Fibroblast of lung (primary cell): ENCODE results near the gene NXPH4. TPM values are rescaled to one million over a fixed set of nuclear protein-coding genes. Genes with fewer than 3 reads are reported as not detected.

Source experiments
- DNase-seq, 2 donors: peaks; one replicate each; pipeline versions ENCODE4 v3.0.0 to v3.0.0-alpha.2; 2010; ENCODE audit warnings: low read depth in 2 of 2
- H2AFZ ChIP-seq: 2 replicates; pipeline ENCODE4 v1.5.1; 2012; ENCODE audit warnings: low read length, control low read depth, inconsistent platforms
- H3K27ac ChIP-seq: 2 replicates; pipeline ENCODE4 v1.5.1; 2011; ENCODE audit warnings: low read length, control low read depth; ENCODE audit not compliant: insufficient read depth
- H3K27me3 ChIP-seq: 2 replicates; pipeline ENCODE4 v1.5.1; 2011; ENCODE audit warnings: mild to moderate bottlenecking, low read length; ENCODE audit not compliant: control insufficient read depth, insufficient read depth
- H3K36me3 ChIP-seq: 2 replicates; pipeline ENCODE4 v1.5.1; 2011; ENCODE audit warnings: low read length; ENCODE audit not compliant: control insufficient read depth, insufficient read depth
- H3K4me1 ChIP-seq: 2 replicates; pipeline ENCODE4 v1.5.1; 2011; ENCODE audit warnings: low read length; ENCODE audit not compliant: control insufficient read depth, insufficient read depth; ENCODE audit errors: extremely low read depth
- H3K4me2 ChIP-seq: 2 replicates; pipeline ENCODE4 v1.5.1; 2011; ENCODE audit warnings: low read length, control low read depth; ENCODE audit not compliant: insufficient read depth; ENCODE audit errors: extremely low read depth
- H3K4me3 ChIP-seq, 4 experiments: fragments of 200-600 bp in 1 of 4; sonication (generic) in 1 of 4; replicated peaks in 1 of 4; 2 replicates each; pipeline ENCODE4 v1.5.1; 2011 to 2016; ENCODE audit warnings: low read length in 4 of 4, low read depth in 3 of 4, mild to moderate bottlenecking in 3 of 4, control low read depth in 2 of 4, inconsistent platforms in 1 of 4, mixed read lengths in 1 of 4; ENCODE audit not compliant: insufficient read depth in 1 of 4; ENCODE audit errors: control extremely low read depth in 1 of 4
- H3K79me2 ChIP-seq: 2 replicates; pipeline ENCODE4 v1.5.1; 2012; ENCODE audit warnings: mild to moderate bottlenecking, low read length, inconsistent platforms; ENCODE audit not compliant: control insufficient read depth, insufficient read depth
- H3K9ac ChIP-seq: 2 replicates; pipeline ENCODE4 v1.5.1; 2011; ENCODE audit warnings: mild to moderate bottlenecking, low read length, control low read depth; ENCODE audit not compliant: insufficient read depth
- H3K9me3 ChIP-seq: 2 replicates; pipeline ENCODE4 v1.5.1; 2012; ENCODE audit warnings: low read depth, low read length; ENCODE audit not compliant: control insufficient read depth, insufficient read depth
- H4K20me1 ChIP-seq: 2 replicates; pipeline ENCODE4 v1.5.1; 2011; ENCODE audit warnings: low read length; ENCODE audit not compliant: control insufficient read depth, insufficient read depth; ENCODE audit errors: extremely low read depth
- CTCF ChIP-seq, 2 donors: IDR thresholded peaks in 1 of 2; conservative IDR thresholded peaks in 1 of 2; 1 replicate in 1 of 2; 2 replicates in 1 of 2; pipeline ENCODE4 v1.5.1; 2011 to 2012; ENCODE audit warnings: low read length in 2 of 2, control low read depth in 1 of 2, inconsistent platforms in 1 of 2, low read depth in 1 of 2, mild to moderate bottlenecking in 1 of 2
- EZH2 ChIP-seq: IDR thresholded peaks from 2 replicates; pipeline ENCODE4 v1.5.1; 2012; ENCODE audit warnings: low read length, control low read depth, mild to moderate bottlenecking; ENCODE audit errors: missing control alignments
- polyA plus RNA-seq, 2 donors: library from polyadenylated mRNA; depleted of rRNA in 1 of 2; stranded (reverse) in 1 of 2; unstranded in 1 of 2; fragments of >200 nt; gene quantifications; 2 replicates each; pipeline ENCODE4 v1.2.1, GENCODE V29; 2011 to 2012; ENCODE audit warnings: missing spikeins in 1 of 2
- total RNA-seq: library from RNA; depleted of rRNA; stranded (reverse); fragments of >200 nt; gene quantifications from 2 replicates; pipeline ENCODE4 v1.2.1, GENCODE V29; 2014

Gene NXPH4
- total and polyA plus RNA-seq, 2 donors (not counting 1 experiment from before 2014, with no cell fraction given), result 0.50 to 1.9 TPM

GRCh38 chr12:57191410-57191809 lies 25.2 kb upstream of the NXPH4 start:
- TF ChIP-seq CTCF (conservative IDR thresholded peaks at IDR 0.05 in 1 of 2, IDR thresholded peaks at IDR 0.05 in 1 of 2; ENCODE audit: low read depth in 1 of 2, low read length in 2 of 2) (no peak), EZH2 (no peak)
- Histone ChIP-seq H3K9me3 (no peaks in the 10 kb centered on the region), H3K9ac (no peak overlapping the region), H3K27me3 (no peaks in the 10 kb centered on the region), H4K20me1 (no peaks in the 10 kb centered on the region), H2AFZ (no peak overlapping the region), H3K4me2 (no peak overlapping the region), H3K36me3 (peaks cover 83% of the 10 kb centered on the region), H3K4me3 (no peak overlapping the region), H3K4me1 (no peaks in the 10 kb centered on the region), H3K79me2 (no peaks in the 10 kb centered on the region), H3K27ac (no peak overlapping the region)
- no peak for DNase-seq

GRCh38 chr12:57192920-57193319 lies 23.7 kb upstream of the NXPH4 start:
- Histone ChIP-seq H3K27ac (no peak overlapping the region), H3K9me3 (no peaks in the 10 kb centered on the region), H3K4me1 (no peaks in the 10 kb centered on the region), H3K4me2 (no peak overlapping the region), H3K36me3 (peaks cover 86% of the 10 kb centered on the region), H4K20me1 (no peaks in the 10 kb centered on the region), H3K27me3 (no peaks in the 10 kb centered on the region), H2AFZ (no peak overlapping the region), H3K79me2 (no peaks in the 10 kb centered on the region), H3K4me3 (no peak overlapping the region), H3K9ac (no peak overlapping the region)
- TF ChIP-seq EZH2, result no peak
- no peak for TF ChIP-seq CTCF (conservative IDR thresholded peaks at IDR 0.05 in 1 of 2, IDR thresholded peaks at IDR 0.05 in 1 of 2; ENCODE audit: low read depth in 1 of 2, low read length in 2 of 2)
- DNase-seq, result no peak

- H2AFZ ChIP-seq, result no peak overlapping the region
- H3K79me2 ChIP-seq, result no peaks in the 10 kb centered on the region
- no peaks in the 10 kb centered on the region for H3K9me3 ChIP-seq
- no peaks in the 10 kb centered on the region for H3K27me3 ChIP-seq
- H3K36me3 ChIP-seq, result peaks cover 85% of the 10 kb centered on the region
- H4K20me1 ChIP-seq, result no peaks in the 10 kb centered on the region
- H3K4me3 ChIP-seq, result no peak overlapping the region
- H3K9ac ChIP-seq, result no peak overlapping the region
- DNase-seq, result no peak
- no peaks in the 10 kb centered on the region for H3K4me1 ChIP-seq
- H3K4me2 ChIP-seq, result no peak overlapping the region
- H3K27ac ChIP-seq, result no peak overlapping the region
- TF ChIP-seq EZH2 (no peak), CTCF (conservative IDR thresholded peaks at IDR 0.05 in 1 of 2, IDR thresholded peaks at IDR 0.05 in 1 of 2; ENCODE audit: low read depth in 1 of 2, low read length in 2 of 2) (no peak)
Observed at GRCh38 chr12:57193706-57194245, 22.8 kb upstream of the NXPH4 start.
